ENCODE measurements around the gene SLC35G4. TPM values are rescaled to one million over a fixed set of nuclear protein-coding genes. Genes with fewer than 3 reads are reported as not detected.

SLC35G4 gene
- total RNA-seq, 1 donor: not detected

- no peak for DNase-seq (ENCODE audit: low read depth)
- H3K4me3 ChIP-seq (ENCODE audit: low read depth, low read length): no peak overlapping the region
- TF ChIP-seq CTCF (IDR thresholded peaks at IDR 0.05; ENCODE audit: insufficient read depth, low read depth, low read length): no peak
Observed at GRCh38 chr18:11572201-11572600, 37.2 kb upstream of the SLC35G4 start.

GRCh38 chr18:11574545-11574944 lies 34.9 kb upstream of the SLC35G4 start:
- no peak for DNase-seq (ENCODE audit: low read depth)
- no peak overlapping the region for H3K4me3 ChIP-seq (ENCODE audit: low read depth, low read length)
- TF ChIP-seq CTCF (IDR thresholded peaks at IDR 0.05; ENCODE audit: insufficient read depth, low read depth, low read length): no peak

- no peak for DNase-seq (ENCODE audit: low read depth)
- H3K4me3 ChIP-seq (ENCODE audit: low read depth, low read length): no peak overlapping the region
- TF ChIP-seq CTCF (IDR thresholded peaks at IDR 0.05; ENCODE audit: insufficient read depth, low read depth, low read length): no peak
Observed at GRCh38 chr18:11577271-11578112, 31.9 kb upstream of the SLC35G4 start.

- TF ChIP-seq CTCF (IDR thresholded peaks at IDR 0.05; ENCODE audit: insufficient read depth, low read depth, low read length): no peak
- no peak for DNase-seq (ENCODE audit: low read depth)
- H3K4me3 ChIP-seq (ENCODE audit: low read depth, low read length): no peak overlapping the region
Observed at GRCh38 chr18:11578799-11579198, 30.6 kb upstream of the SLC35G4 start.

GRCh38 chr18:11579916-11580315 lies 29.5 kb upstream of the SLC35G4 start:
- no peak for TF ChIP-seq CTCF (IDR thresholded peaks at IDR 0.05; ENCODE audit: insufficient read depth, low read depth, low read length)
- DNase-seq (ENCODE audit: low read depth): no peak
- no peak overlapping the region for H3K4me3 ChIP-seq (ENCODE audit: low read depth, low read length)

- no peak overlapping the region for H3K4me3 ChIP-seq (ENCODE audit: low read depth, low read length)
- DNase-seq (ENCODE audit: low read depth): no peak
- TF ChIP-seq CTCF (IDR thresholded peaks at IDR 0.05; ENCODE audit: insufficient read depth, low read depth, low read length): no peak
Observed at GRCh38 chr18:11581286-11581685, 28.1 kb upstream of the SLC35G4 start.

GRCh38 chr18:11585596-11585995 lies 23.8 kb upstream of the SLC35G4 start:
- DNase-seq (ENCODE audit: low read depth): no peak
- H3K4me3 ChIP-seq (ENCODE audit: low read depth, low read length): no peak overlapping the region
- no peak for TF ChIP-seq CTCF (IDR thresholded peaks at IDR 0.05; ENCODE audit: insufficient read depth, low read depth, low read length)
